ENCODE data around the gene DLGAP4. TPM values are rescaled to one million over a fixed set of nuclear protein-coding genes. Genes with fewer than 3 reads are reported as not detected.

Gene DLGAP4
- total and polyA plus RNA-seq, 2 of the 13 experiments (the other 11 are each of a cell fraction or from before 2014, with no cell fraction given): 15.2 to 26.7 TPM

- 97% methylated on average over 33 of the region's 33 CpGs for WGBS (ENCODE audit: low lambda C conversion rate)
- peaks cover 47 to 70% of the 10 kb centered on the region in 2 experiments for H3K36me3 ChIP-seq (replicated peaks in 1 of 2; ENCODE audit: control insufficient read depth in 1 of 2, insufficient read depth in 2 of 2, low read length in 2 of 2)
- no peak overlapping the region for H3K4me2 ChIP-seq (ENCODE audit: low read depth, low read length)
- H2AFZ ChIP-seq (ENCODE audit: low read length): no peak overlapping the region
- ChIA-PET POLR2A (no interaction called here), CTCF (ENCODE audit: low intra/inter-chr PET ratio, low total read pairs) (no interaction called here)
- H4K20me1 ChIP-seq (ENCODE audit: insufficient read depth, low read length): peaks cover 5% of the 10 kb centered on the region
- no peak overlapping the region for H3K27ac ChIP-seq (ENCODE audit: extremely low read length, insufficient read depth, low read length)
- ATAC-seq: no peak; the same call in 2 of the 3 replicates
- BruUV-seq (replicated peaks): no TSS peak
- H3K9me3 ChIP-seq (ENCODE audit: low read length): no peaks in the 10 kb centered on the region
- H3K4me1 ChIP-seq (ENCODE audit: insufficient read depth, low read length): peaks cover 6% of the 10 kb centered on the region; the same call in 1 of the 2 replicates
- no peaks in the 10 kb centered on the region for H3K27me3 ChIP-seq (ENCODE audit: control insufficient read depth in 1 of 2, insufficient read depth in 2 of 2, low read length in 2 of 2)
- peaks cover 3% of the 10 kb centered on the region for H3K79me2 ChIP-seq (ENCODE audit: insufficient read depth, low read length)
- no peak overlapping the region for H3K9ac ChIP-seq (ENCODE audit: insufficient read depth, low read depth, low read length)
- H3K4me3 ChIP-seq (replicated peaks in 1 of 3; ENCODE audit: insufficient read depth in 1 of 3, low read depth in 2 of 3, low read length in 3 of 3): no peak overlapping the region
- intact Hi-C loops (cut with micrococcal nuclease; ENCODE audit: unreplicated experiment): no loop called here
- in situ Hi-C loops (cut with HindIII; ENCODE audit: extremely low pct_ligation_motif_present, low pct_unique_long_range_greater_than_20kb): no loop called here
- no peak for FAIRE-seq
- DNase-seq (ENCODE audit: low spot score): no peak
- TF ChIP-seq ZNF430 (CRISPR knock-in tag; IDR thresholded peaks at IDR 0.05) (0 out of 2 replicates have a peak, but pooled peaks have one; percentile 35), ZNF253 (CRISPR knock-in tag; IDR thresholded peaks at IDR 0.05; ENCODE audit: borderline replicate concordance) (no peak), HMGXB4 (CRISPR knock-in tag; IDR thresholded peaks at IDR 0.05; ENCODE audit: borderline replicate concordance in 1 of 2, low read depth in 1 of 2) (no peak), FOXK1 (CRISPR knock-in tag; IDR thresholded peaks at IDR 0.05; ENCODE audit: borderline replicate concordance, low read depth) (no peak), THYN1 (CRISPR knock-in tag; IDR thresholded peaks at IDR 0.05; ENCODE audit: borderline replicate concordance, low read depth) (no peak), RARG (CRISPR knock-in tag; IDR thresholded peaks at IDR 0.05; ENCODE audit: low read depth) (no peak), PATZ1 (CRISPR knock-in tag; IDR thresholded peaks at IDR 0.05) (no peak), FIP1L1 (IDR thresholded peaks at IDR 0.05; ENCODE audit: borderline replicate concordance, insufficient read depth, low read depth, low read length) (no peak), NAIF1 (CRISPR knock-in tag; IDR thresholded peaks at IDR 0.05; ENCODE audit: borderline replicate concordance) (no peak), ATF7-NPFF (CRISPR knock-in tag; IDR thresholded peaks at IDR 0.05; ENCODE audit: low read depth) (no peak), NPAS2 (CRISPR knock-in tag; IDR thresholded peaks at IDR 0.05; ENCODE audit: borderline replicate concordance) (no peak), PHF8 (CRISPR knock-in tag; IDR thresholded peaks at IDR 0.05) (no peak), NKX3-1 (CRISPR knock-in tag; IDR thresholded peaks at IDR 0.05) (no peak), TAF1 (CRISPR knock-in tag; IDR thresholded peaks at IDR 0.05) (no peak), ZNF382 (CRISPR knock-in tag; IDR thresholded peaks at IDR 0.05; ENCODE audit: borderline replicate concordance) (no peak), ZNF484 (CRISPR knock-in tag; IDR thresholded peaks at IDR 0.05; ENCODE audit: borderline replicate concordance, low read depth) (no peak), MIER3 (CRISPR knock-in tag; IDR thresholded peaks at IDR 0.05; ENCODE audit: borderline replicate concordance) (no peak), ZNF691 (CRISPR knock-in tag; IDR thresholded peaks at IDR 0.05; ENCODE audit: borderline replicate concordance, low read depth) (no peak), ZNF331 (CRISPR knock-in tag; IDR thresholded peaks at IDR 0.05) (no peak)
Measured at GRCh38 chr20:36496707-36497669, 190.8 kb downstream of the DLGAP4 start.

All from HepG2 (cell line).